Eye (tissue), 1 donor: ENCODE data around the gene METTL8.
"Not testable (repeated sequence)": the region's sequence is repeated elsewhere in the genome, so short reads cannot be mapped to it uniquely, and the experiment has no call there.

ENCODE experiments used
- DNase-seq: peaks from one replicate; pipeline ENCODE4 v3.0.0-alpha.2; 2015

The METTL8 gene

DNA sequence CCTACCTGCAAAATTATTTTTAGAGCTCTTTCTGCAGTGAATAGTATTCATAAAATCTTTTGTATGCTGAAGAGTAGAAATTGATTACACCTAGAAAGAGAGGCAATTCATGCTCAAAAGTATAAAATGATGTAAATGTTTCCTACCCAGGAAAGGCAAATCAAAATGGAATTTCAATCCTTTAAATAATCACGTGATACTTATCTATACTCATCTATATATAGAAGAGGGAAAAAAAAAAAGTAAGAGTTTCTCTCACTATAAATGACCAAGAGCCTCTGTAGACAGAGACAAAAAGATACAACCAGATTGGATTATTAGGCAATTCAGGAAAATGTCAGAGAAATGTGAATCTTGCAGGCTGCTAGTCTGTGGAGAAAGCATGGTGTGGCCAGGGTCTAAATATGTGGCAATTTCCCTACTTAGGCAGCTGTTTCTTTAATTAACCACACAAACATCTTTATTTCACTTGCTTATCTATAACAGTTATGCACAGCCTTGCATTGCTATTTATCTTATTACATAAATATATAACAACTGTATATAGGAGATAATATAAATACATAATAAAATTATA, 39.5 kb downstream of the METTL8 start:
- no peak for DNase-seq

GRCh38 chr2:171393487-171393886, 40.3 kb downstream of the METTL8 start:
- DNase-seq: no peak

GRCh38 chr2:171391532-171391931, 42.3 kb downstream of the METTL8 start:
- DNase-seq: no peak

DNA sequence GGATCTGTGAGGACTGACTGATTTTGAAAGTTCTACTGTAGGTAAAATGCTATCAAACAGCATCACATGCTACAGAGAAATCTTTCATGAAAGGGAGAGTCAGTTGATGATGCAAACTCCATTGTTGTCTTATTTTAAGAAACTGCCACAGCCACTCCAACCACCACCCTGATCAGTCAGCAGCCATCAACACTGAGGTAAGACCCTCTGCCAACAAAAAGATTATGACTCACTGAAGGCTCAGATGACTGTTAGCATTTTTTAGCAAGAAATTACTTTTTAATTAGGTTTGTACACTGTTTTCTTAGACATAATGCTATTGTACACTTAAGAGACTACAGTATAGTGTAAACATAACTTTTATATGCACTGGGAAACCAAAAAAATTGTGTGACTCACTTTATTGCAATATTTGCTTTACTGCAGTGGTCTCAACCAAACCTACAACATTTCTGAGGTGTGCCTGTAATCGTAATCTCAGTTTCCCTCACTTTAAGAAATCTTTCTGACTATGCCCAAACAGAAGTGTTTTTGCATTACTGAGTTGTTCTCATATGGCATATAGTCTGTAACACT, 42.8 kb downstream of the METTL8 start:
- no peak for DNase-seq

DNA sequence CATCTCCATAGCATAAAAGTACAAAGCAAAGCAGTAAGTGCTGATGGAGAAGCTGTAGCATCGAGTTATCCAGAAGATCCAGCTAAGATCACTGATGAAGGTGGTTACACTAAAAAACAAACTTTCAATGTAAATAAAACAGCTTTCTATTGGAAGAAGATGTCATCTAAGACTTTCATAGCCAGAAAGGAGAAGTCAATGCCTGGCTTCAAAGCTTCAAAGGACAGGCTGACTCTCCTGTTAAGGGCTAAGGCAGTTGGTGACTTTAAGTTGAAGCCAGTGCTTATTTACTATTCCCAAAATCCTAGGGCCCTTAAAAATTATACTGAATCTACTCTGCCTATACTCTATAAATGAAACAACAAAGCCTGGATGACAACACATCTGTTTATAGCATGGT, 44.0 kb downstream of the METTL8 start:
- DNase-seq: no peak

GRCh38 chr2:171389325-171389724, 44.5 kb downstream of the METTL8 start:
- DNase-seq: no peak

DNA sequence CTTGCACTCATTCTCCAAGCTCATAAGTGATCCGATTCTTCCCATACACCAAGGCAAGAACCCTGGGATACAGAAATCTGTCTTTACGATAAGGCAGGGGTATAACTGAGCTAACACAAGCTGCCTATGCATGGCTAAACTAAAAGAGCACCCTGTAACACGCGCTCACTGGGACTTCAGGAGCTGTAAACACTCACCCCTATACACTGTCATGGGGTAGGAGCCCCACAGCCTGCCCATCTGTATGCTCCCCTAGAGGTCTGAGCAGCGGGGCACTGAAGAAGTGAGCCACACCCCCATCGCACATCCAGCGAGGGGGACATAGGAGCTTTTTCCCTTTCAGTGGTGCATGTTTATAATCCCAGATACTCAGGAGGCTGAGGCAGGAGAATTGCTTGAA, 46.7 kb downstream of the METTL8 start:
- DNase-seq: no peak

- no peak for DNase-seq
Observed at GRCh38 chr2:171386627-171387026, 47.2 kb downstream of the METTL8 start.

DNA sequence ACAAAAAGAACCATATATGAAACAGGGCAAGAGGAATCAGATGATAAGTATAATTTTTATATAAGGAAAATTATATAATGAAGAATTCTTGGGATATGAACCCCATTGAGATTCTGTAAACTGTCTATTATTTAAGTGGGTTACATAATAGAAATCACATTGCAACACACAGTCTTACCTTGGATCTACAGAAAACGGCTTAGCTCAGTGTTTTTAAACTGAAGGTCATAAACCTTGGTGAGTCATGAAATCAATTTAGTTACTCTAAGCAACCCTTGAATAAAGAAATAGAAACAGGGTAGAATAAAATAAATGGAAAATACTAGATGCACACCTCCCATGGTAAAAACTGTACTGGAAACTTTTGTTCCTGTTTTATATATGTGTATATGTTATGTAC, 50.7 kb downstream of the METTL8 start:
- DNase-seq: no peak

DNA sequence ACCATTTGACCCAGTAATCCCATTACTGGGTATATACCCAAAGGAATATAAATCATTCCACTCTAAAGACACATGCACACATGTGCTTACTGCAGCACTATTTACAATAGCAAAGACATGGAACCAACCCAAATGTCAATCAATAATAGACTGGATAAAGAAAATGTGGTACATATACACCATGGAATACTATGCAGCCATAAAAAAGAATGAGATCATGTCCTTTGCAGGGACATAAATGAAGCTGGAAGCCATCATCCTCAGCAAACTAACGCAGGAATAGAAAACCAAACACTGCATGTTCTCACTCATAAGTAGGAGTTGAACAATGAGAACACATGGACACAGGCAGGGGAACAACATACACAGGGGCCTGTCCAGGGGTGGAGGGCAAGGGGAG, 51.6 kb downstream of the METTL8 start:
- DNase-seq: not testable (repeated sequence)

- not testable (repeated sequence) for DNase-seq
Observed at GRCh38 chr2:171377852-171378251, 55.9 kb downstream of the METTL8 start.

DNA sequence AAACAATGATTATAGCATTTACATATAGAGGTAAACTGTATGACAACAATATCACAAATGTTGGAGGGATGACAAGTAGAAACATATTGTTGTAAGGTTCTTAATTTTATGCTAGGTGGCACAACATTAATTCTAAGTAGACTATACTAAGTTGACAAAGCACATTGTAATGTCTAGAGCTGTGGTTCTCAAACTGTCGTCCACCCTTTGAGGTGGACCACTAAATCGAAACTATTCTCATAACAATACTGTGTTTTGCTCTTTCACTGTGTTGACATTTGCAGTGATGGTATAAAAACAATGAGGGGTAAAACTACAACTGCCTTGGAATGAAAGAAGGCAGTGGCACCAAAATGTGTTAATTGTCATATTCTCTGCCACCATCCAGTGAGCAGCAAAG, 66.1 kb downstream of the METTL8 start:
- DNase-seq: no peak

DNA sequence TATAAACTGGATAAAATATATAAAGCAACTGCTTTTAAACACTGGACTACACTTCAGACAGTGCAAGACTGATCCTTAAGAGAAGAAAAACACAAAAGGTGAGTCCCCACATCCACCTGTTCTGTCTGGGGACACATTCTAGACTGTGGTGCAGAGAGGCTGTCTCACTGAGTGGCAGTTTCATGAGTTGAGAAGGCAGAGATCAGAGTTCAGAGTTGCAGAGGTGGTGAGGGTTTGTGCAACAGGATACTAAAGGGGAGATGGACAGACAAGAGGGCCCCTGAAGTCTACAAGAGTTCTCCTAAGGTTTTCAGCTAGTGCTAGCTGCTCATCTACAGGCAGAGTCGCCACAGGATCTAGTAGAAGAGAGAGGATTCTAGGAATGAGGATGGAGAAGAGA, 68.0 kb downstream of the METTL8 start:
- DNase-seq: no peak

GRCh38 chr2:171365232-171365631, 68.6 kb downstream of the METTL8 start:
- no peak for DNase-seq

- no peak for DNase-seq
Observed at GRCh38 chr2:171362396-171362795, 71.4 kb downstream of the METTL8 start.

- DNase-seq: no peak
Observed at GRCh38 chr2:171360905-171361304, 72.9 kb downstream of the METTL8 start.

DNA sequence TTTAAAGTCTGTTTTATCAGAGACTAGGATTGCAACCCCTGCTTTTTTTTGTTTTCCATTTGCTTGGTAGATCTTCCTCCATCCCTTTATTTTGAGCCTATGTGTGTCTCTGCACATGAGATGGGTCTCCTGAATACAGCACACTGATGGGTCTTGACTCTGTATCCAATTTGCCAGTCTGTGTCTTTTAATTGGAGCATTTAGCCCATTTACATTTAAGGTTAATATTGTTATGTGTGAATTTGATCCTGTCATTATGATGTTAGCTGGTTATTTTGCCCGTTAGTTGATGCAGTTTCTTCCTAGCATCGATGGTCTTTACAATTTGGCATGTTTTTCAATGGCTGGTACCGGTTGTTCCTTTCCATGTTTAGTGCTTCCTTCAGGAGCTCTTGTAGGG, 80.0 kb downstream of the METTL8 start:
- not testable (repeated sequence) for DNase-seq

DNA sequence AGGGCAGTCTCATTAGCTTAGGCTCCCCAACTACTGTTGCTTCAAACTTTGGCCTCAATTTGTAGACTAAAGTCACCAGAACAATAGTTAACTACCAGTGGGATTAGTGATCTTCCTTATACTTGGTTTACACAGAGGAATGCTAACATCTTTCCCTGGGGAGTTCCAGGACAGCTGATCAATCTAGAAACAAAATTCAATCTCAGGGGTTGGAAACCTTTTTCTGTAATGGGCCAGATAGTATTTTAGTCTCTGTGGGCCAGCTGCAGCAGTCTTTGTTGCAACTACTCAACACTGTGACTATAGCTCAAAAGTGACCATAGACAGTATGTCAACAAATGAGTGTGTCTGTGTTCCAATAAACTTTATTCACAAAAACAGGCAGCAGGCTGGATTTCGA, 85.7 kb downstream of the METTL8 start:
- no peak for DNase-seq

- DNase-seq: peak; percentile 22
Observed at GRCh38 chr2:171347591-171348032, 86.2 kb downstream of the METTL8 start.

- no peak for DNase-seq
Observed at GRCh38 chr2:171346723-171347557, 86.8 kb downstream of the METTL8 start.

DNA sequence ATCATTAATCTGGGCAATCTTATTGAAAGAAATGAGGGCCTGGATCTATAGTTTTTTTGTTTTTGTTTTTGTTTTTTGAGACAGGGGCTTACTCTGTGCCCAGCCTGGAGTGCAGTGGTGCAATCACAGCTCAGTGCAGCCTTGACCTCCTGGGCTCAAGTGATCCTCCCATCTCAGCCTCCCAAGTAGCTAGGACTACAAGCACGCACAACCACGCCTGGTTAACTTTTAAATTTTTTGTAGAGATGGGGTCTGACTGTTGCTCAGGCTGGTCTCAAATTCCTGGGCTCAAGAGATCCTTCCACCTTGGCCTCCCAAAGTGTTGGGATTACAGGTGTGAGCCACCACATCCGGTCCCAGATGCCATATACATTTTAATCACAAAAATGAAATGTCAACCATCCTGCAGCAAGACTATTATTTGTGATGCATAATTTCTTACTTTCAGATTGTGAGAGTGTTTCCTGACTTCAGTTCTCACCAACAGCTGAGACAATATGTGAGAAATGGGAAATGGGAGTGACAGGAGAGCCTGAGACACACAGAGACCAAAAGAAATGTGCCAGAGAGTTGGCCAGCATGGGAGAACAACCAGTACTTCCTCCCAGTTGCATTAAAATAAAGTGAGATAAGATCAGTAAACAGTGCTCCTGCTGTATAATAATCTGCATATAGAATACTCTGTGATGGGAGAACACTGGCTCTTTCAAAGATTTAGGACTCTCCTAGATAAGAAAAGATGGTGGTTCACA, 87.6 kb downstream of the METTL8 start:
- no peak for DNase-seq

DNA sequence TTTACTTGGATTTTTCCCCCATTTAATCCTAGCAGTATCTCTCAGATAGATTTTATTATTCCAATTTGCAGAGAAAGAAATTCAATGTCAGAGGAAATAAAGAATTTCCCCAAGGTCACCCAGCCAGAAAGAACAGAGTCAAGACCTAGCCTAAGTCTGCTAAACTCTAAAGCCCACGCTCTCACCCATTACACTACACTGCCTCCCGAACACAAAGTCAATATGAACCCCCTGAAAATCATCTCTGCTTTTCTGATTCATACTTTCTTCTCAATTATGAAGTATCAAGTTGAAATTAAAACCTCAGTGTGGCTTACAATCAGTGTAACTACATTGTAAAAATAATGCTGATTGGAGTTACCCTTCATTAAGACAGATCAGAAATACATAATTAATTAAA, 89.6 kb downstream of the METTL8 start:
- DNase-seq: no peak

DNA sequence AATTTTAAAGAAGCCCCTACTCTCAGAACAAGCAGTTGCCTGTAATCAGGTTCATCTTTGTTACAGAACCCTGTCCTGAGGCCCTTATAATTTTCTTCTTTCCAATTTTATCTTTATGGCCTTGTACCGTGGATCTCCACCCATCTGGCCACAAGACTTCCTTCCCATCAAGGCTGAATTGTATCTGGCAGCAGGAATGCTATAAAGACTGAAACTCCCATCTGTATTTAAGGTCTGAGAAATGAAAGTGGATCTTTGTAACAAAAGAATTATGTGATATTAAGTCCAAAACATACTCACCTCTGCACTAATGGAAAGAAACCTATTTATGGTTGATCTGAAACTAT, 91.8 kb downstream of the METTL8 start:
- DNase-seq: no peak
